HCT116 (cell line): Measurements from ENCODE around the gene CTBP1.

ENCODE experiments used
- ATF3 ChIP-seq: IDR thresholded peaks from 2 replicates; pipeline ENCODE4 v1.6.1; 2012
- EZH2 ChIP-seq: fragments of 200-600 bp; sonication (generic); IDR thresholded peaks from 2 replicates; pipeline ENCODE4 v1.6.1; 2017; ENCODE audit warnings: antibody characterized with exemption, mixed run types
- EZH2phosphoT487 ChIP-seq: fragments of 200-600 bp; IDR thresholded peaks from 2 replicates; pipeline ENCODE4 v1.6.1; 2018; ENCODE audit warnings: antibody characterized with exemption, borderline replicate concordance
- POLR2A ChIP-seq: IDR thresholded peaks from 2 replicates; pipeline ENCODE4 v1.7.0; 2011; ENCODE audit warnings: borderline replicate concordance; ENCODE audit not compliant: insufficient read depth, insufficient read length; ENCODE audit errors: extremely low read depth
- POLR2AphosphoS5 ChIP-seq: IDR thresholded peaks from 2 replicates; pipeline ENCODE4 v1.6.1; 2011; ENCODE audit warnings: mild to moderate bottlenecking, low read depth, low read length, moderate library complexity
- RAD21 ChIP-seq: IDR thresholded peaks from 2 replicates; pipeline ENCODE4 v1.6.1; 2012; ENCODE audit warnings: low read depth, mild to moderate bottlenecking
- ZBTB33 ChIP-seq: IDR thresholded peaks from 2 replicates; pipeline ENCODE4 v1.6.1; 2011; ENCODE audit warnings: mild to moderate bottlenecking, low read length, moderate library complexity; ENCODE audit not compliant: insufficient replicate concordance; ENCODE audit errors: extremely low read depth
- ZNF274 ChIP-seq: fragments of 200-500 bp; sonication (Bioruptor generic); IDR thresholded peaks from 2 replicates; pipeline ENCODE4 v1.6.1; 2014; ENCODE audit warnings: mild to moderate bottlenecking, low read depth, low read length, inconsistent platforms
- TF ChIP-seq, protein P1 (sequence below), 3 experiments: fragments of 200-600 bp in 1 of 3; sonication (generic) in 1 of 3; IDR thresholded peaks in 2 of 3; conservative IDR thresholded peaks in 1 of 3; 2 replicates each; pipeline ENCODE4 v1.5.1; 2012 to 2017; ENCODE audit warnings: low read depth in 2 of 3, low read length in 2 of 3, antibody characterized with exemption in 1 of 3, borderline replicate concordance in 1 of 3, control low read depth in 1 of 3, mild to moderate bottlenecking in 1 of 3, mixed read lengths in 1 of 3, mixed run types in 1 of 3, moderate library complexity in 1 of 3; ENCODE audit not compliant: insufficient read depth in 1 of 3

- TF ChIP-seq ZBTB33 = no peak
- TF ChIP-seq EZH2 = no peak
- TF ChIP-seq ZNF274 = no peak
- TF ChIP-seq, protein P1, sequence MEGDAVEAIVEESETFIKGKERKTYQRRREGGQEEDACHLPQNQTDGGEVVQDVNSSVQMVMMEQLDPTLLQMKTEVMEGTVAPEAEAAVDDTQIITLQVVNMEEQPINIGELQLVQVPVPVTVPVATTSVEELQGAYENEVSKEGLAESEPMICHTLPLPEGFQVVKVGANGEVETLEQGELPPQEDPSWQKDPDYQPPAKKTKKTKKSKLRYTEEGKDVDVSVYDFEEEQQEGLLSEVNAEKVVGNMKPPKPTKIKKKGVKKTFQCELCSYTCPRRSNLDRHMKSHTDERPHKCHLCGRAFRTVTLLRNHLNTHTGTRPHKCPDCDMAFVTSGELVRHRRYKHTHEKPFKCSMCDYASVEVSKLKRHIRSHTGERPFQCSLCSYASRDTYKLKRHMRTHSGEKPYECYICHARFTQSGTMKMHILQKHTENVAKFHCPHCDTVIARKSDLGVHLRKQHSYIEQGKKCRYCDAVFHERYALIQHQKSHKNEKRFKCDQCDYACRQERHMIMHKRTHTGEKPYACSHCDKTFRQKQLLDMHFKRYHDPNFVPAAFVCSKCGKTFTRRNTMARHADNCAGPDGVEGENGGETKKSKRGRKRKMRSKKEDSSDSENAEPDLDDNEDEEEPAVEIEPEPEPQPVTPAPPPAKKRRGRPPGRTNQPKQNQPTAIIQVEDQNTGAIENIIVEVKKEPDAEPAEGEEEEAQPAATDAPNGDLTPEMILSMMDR (IDR thresholded peaks at IDR 0.05 in 2 of 3, conservative IDR thresholded peaks at IDR 0.05 in 1 of 3; ENCODE audit: borderline replicate concordance in 1 of 3, insufficient read depth in 1 of 3, low read depth in 2 of 3, low read length in 2 of 3) = peak in 2 of 3 experiments; percentile 11 to 32; a peak in 1 of 6 replicates
- TF ChIP-seq POLR2AphosphoS5 = no peak
- no peak for TF ChIP-seq ATF3
- TF ChIP-seq EZH2phosphoT487 = no peak
- no peak for TF ChIP-seq RAD21
- no peak for TF ChIP-seq POLR2A
Observed at GRCh38 chr4:1258457-1258856, 9.5 kb upstream of the CTBP1 start.
